Measurements from ENCODE around the gene RANBP10. TPM values are rescaled to one million over a fixed set of nuclear protein-coding genes. Genes with fewer than 3 reads are reported as not detected.
A peak's percentile ranks its signal among the peaks of the same experiment; 100 is the strongest.

The RANBP10 gene
- total RNA-seq, 3 donors from 2014 or later (not counting 1 experiment from before 2014, with no cell fraction given) = 20.9 to 25.8 (median 24.5) TPM

GRCh38 chr16:67702130-67702529 is 104.2 kb downstream of the RANBP10 start:
- peak overlapping the region in 1 of 2 donors; percentile 58 for H3K27ac Mint-ChIP-seq
- H3K4me3 Mint-ChIP-seq = no peak overlapping the region

DNA sequence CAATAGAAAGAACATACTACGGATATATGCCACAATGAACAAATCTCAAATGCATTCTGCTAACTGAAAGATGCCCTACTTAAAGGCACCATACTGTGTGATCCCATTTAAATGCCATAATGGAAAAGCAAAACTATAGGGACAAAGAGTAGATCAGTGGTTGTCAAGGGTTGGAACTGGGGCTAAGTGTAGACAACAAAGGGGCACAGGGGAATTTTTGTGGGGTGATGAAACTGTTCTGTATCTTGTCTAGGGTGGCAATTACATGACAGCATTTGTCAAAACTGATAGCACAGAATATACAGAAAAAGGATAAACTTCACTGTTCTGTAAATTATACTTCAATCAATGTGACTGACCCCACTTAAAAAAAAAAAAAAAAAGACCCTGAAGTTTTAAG is 104.9 kb downstream of the RANBP10 start:
- intact Hi-C loops (cut with micrococcal nuclease) = no loop called here
- Mint-ChIP-seq H3K36me3 (no peaks in the 10 kb centered on the region), H3K4me3 (no peak overlapping the region), H3K27me3 (ENCODE audit: low read depth in 2 of 2) (no peaks in the 10 kb centered on the region), H3K4me1 (peaks cover 17 to 19% of the 10 kb centered on the region in 2 donors), H3K27ac (peak overlapping the region in 1 of 2 donors; percentile 58), H3K9me3 (peaks cover 0 to 3% of the 10 kb centered on the region in 2 donors)
- Histone ChIP-seq H3K27me3 (ENCODE audit: control insufficient read depth, insufficient read depth, low read length) (no peaks in the 10 kb centered on the region), H3K9me3 (ENCODE audit: control insufficient read depth, insufficient read depth, low read length) (peaks cover 9% of the 10 kb centered on the region), H3K27ac (ENCODE audit: low read length) (no peak overlapping the region), H3K4me3 (ENCODE audit: low read length) (no peak overlapping the region), H3K36me3 (ENCODE audit: control insufficient read depth, insufficient read depth, low read length) (no peaks in the 10 kb centered on the region), H3K4me1 (ENCODE audit: control insufficient read depth, insufficient read depth, low read length) (peaks cover 11% of the 10 kb centered on the region)
- TF ChIP-seq, protein P1, sequence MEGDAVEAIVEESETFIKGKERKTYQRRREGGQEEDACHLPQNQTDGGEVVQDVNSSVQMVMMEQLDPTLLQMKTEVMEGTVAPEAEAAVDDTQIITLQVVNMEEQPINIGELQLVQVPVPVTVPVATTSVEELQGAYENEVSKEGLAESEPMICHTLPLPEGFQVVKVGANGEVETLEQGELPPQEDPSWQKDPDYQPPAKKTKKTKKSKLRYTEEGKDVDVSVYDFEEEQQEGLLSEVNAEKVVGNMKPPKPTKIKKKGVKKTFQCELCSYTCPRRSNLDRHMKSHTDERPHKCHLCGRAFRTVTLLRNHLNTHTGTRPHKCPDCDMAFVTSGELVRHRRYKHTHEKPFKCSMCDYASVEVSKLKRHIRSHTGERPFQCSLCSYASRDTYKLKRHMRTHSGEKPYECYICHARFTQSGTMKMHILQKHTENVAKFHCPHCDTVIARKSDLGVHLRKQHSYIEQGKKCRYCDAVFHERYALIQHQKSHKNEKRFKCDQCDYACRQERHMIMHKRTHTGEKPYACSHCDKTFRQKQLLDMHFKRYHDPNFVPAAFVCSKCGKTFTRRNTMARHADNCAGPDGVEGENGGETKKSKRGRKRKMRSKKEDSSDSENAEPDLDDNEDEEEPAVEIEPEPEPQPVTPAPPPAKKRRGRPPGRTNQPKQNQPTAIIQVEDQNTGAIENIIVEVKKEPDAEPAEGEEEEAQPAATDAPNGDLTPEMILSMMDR (IDR thresholded peaks at IDR 0.05) = no peak
- DNase-seq (no peak), ATAC-seq (no peak)
- 89% methylated on average over 1 of the region's 1 CpG for WGBS (ENCODE audit: insufficient coverage)

More at GRCh38 chr16:67702130-67702529, 104.2 kb downstream of the RANBP10 start:
- Histone ChIP-seq H3K27me3 (ENCODE audit: control insufficient read depth, insufficient read depth, low read length) (no peaks in the 10 kb centered on the region), H3K36me3 (ENCODE audit: control insufficient read depth, insufficient read depth, low read length) (no peaks in the 10 kb centered on the region), H3K9me3 (ENCODE audit: control insufficient read depth, insufficient read depth, low read length) (peaks cover 9% of the 10 kb centered on the region), H3K4me1 (ENCODE audit: control insufficient read depth, insufficient read depth, low read length) (peaks cover 11% of the 10 kb centered on the region), H3K27ac (ENCODE audit: low read length) (no peak overlapping the region), H3K4me3 (ENCODE audit: low read length) (no peak overlapping the region)
- DNase-seq = no peak
- ATAC-seq = no peak
- WGBS (ENCODE audit: insufficient coverage) = 95% methylated on average over 4 of the region's 4 CpGs
- peaks cover 0 to 3% of the 10 kb centered on the region in 2 donors for H3K9me3 Mint-ChIP-seq
- intact Hi-C loops (cut with micrococcal nuclease) = no loop called here
- H3K4me1 Mint-ChIP-seq = peaks cover 17 to 19% of the 10 kb centered on the region in 2 donors
- no peaks in the 10 kb centered on the region for H3K36me3 Mint-ChIP-seq
- TF ChIP-seq, protein P1 (IDR thresholded peaks at IDR 0.05) = no peak
- no peaks in the 10 kb centered on the region for H3K27me3 Mint-ChIP-seq (ENCODE audit: low read depth in 2 of 2)

DNA sequence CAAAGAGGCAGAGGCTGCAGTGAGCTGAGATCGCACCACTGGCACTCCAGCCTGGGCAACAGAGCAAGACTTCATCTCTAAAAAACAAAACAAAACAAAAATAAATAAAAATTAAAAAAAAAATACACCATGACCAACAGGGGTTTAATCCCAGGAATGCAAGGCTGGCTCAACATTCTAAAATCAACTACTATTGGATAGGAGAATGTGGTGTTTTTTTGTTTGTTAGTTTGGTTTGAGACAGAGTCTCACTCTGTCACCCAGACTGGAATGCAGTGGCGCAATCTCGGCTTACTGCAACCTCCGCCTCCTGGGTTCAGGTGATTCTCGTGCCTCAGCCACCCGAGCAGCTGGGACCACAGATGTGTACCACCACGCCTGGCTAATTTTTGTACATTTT is 107.1 kb downstream of the RANBP10 start:
- Histone ChIP-seq H3K27ac (ENCODE audit: low read length) (no peak overlapping the region), H3K36me3 (ENCODE audit: control insufficient read depth, insufficient read depth, low read length) (no peaks in the 10 kb centered on the region), H3K4me1 (ENCODE audit: control insufficient read depth, insufficient read depth, low read length) (peaks cover 11% of the 10 kb centered on the region), H3K9me3 (ENCODE audit: control insufficient read depth, insufficient read depth, low read length) (peaks cover 9% of the 10 kb centered on the region), H3K27me3 (ENCODE audit: control insufficient read depth, insufficient read depth, low read length) (no peaks in the 10 kb centered on the region), H3K4me3 (ENCODE audit: low read length) (no peak overlapping the region)
- intact Hi-C loops (cut with micrococcal nuclease) = no loop called here
- TF ChIP-seq, protein P1 (IDR thresholded peaks at IDR 0.05) = no peak
- ATAC-seq = no peak
- Mint-ChIP-seq H3K4me3 (no peak overlapping the region), H3K9me3 (peaks cover 0 to 3% of the 10 kb centered on the region in 2 donors), H3K4me1 (peaks cover 11 to 13% of the 10 kb centered on the region in 2 donors), H3K27ac (no peak overlapping the region), H3K36me3 (no peaks in the 10 kb centered on the region), H3K27me3 (ENCODE audit: low read depth in 2 of 2) (no peaks in the 10 kb centered on the region)
- no peak for DNase-seq
- WGBS (ENCODE audit: insufficient coverage) = 97% methylated on average over 7 of the region's 7 CpGs
